HEK293T (cell line): ENCODE measurements around the gene FNDC1.

Source experiments
- CTCF ChIA-PET: fragments of 350-600 bp; formaldehyde crosslinking; extraction: SDS; loops from one replicate; lab custom pipeline; 2021; ENCODE audit warnings: antibody characterized with exemption, inconsistent platforms; lab: Yijun Ruan, JAX
- POLR2A ChIA-PET: fragments of 350-600 bp; formaldehyde crosslinking; extraction: SDS; loops from one replicate; lab custom pipeline; 2020; ENCODE audit warnings: antibody characterized with exemption, inconsistent platforms; lab: Yijun Ruan, JAX
- DNase-seq: peaks from one replicate; pipeline ENCODE4 v3.0.0; 2012; ENCODE audit warnings: mixed read lengths; ENCODE audit errors: extremely low spot score
- ARNT ChIP-seq: fragments of 450-650 bp; IDR thresholded peaks from 2 replicates; pipeline ENCODE4 v1.6.1; 2017; ENCODE audit warnings: mild to moderate bottlenecking
- BHLHE40 ChIP-seq: fragments of 450-650 bp; IDR thresholded peaks from 2 replicates; pipeline ENCODE4 v1.6.1; 2016; ENCODE audit warnings: mild to moderate bottlenecking, moderate library complexity, borderline replicate concordance
- CTBP1 ChIP-seq: fragments of 450-650 bp; IDR thresholded peaks from 2 replicates; pipeline ENCODE4 v1.6.1; 2016; ENCODE audit warnings: borderline replicate concordance
- ELF4 ChIP-seq: fragments of 450-650 bp; IDR thresholded peaks from 2 replicates; pipeline ENCODE4 v1.6.1; 2017; ENCODE audit warnings: antibody characterized with exemption
- FOXA1 ChIP-seq: fragments of 450-650 bp; IDR thresholded peaks from 2 replicates; pipeline ENCODE4 v1.6.1; 2016; ENCODE audit warnings: mild to moderate bottlenecking
- FOXK2 ChIP-seq: fragments of 450-650 bp; IDR thresholded peaks from 2 replicates; pipeline ENCODE4 v1.6.1; 2016; ENCODE audit warnings: mild to moderate bottlenecking
- FOXM1 ChIP-seq: fragments of 450-650 bp; IDR thresholded peaks from 2 replicates; pipeline ENCODE4 v1.6.1; 2017; ENCODE audit warnings: mild to moderate bottlenecking, borderline replicate concordance
- HDGF ChIP-seq: fragments of 450-650 bp; IDR thresholded peaks from 2 replicates; pipeline ENCODE4 v1.6.1; 2017; ENCODE audit warnings: antibody characterized with exemption, borderline replicate concordance
- L3MBTL2 ChIP-seq: fragments of 450-650 bp; conservative IDR thresholded peaks from 2 replicates; pipeline ENCODE4 v1.6.1; 2016; ENCODE audit warnings: mild to moderate bottlenecking
- LEF1 ChIP-seq: fragments of 450-650 bp; IDR thresholded peaks from 2 replicates; pipeline ENCODE4 v1.6.1; 2017; ENCODE audit warnings: mild to moderate bottlenecking, borderline replicate concordance
- NFRKB ChIP-seq: fragments of 450-650 bp; IDR thresholded peaks from 2 replicates; pipeline ENCODE4 v1.6.1; 2016; ENCODE audit warnings: mild to moderate bottlenecking, moderate library complexity
- SP1 ChIP-seq: fragments of 450-650 bp; IDR thresholded peaks from 2 replicates; pipeline ENCODE4 v1.6.1; 2017
- SUZ12 ChIP-seq: fragments of 450-650 bp; IDR thresholded peaks from 2 replicates; pipeline ENCODE4 v1.6.1; 2016; ENCODE audit warnings: mild to moderate bottlenecking
- TARDBP ChIP-seq: fragments of 450-650 bp; IDR thresholded peaks from 2 replicates; pipeline ENCODE4 v1.6.1; 2016
- ZNF384 ChIP-seq: fragments of 450-650 bp; IDR thresholded peaks from 2 replicates; pipeline ENCODE4 v1.6.1; 2016
- TF ChIP-seq, protein P1 (sequence below): fragments of 450-650 bp; IDR thresholded peaks from 2 replicates; pipeline ENCODE4 v1.6.1; 2016

FNDC1 gene

DNA sequence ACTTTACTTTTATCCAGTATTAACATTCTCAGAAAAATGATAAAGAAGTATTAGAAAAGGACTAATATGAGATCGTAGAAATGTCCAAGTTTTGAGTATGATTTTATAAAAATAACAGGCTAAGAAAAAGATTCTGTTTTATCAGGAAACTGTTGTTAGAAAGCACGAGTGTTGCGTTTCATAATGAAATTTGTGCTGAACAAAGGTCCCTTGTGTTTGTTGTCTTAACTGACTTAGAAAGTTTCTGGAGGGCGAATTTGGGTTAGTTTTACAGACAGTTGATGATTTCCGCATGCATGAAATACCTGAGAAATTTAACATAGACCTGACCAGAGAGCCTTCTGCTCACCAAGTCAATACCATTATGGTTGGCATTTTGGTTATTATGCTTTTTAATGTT, 136.0 kb downstream of the FNDC1 start:
- DNase-seq: no peak
- TF ChIP-seq ELF4 (no peak), SUZ12 (no peak), NFRKB (no peak), HDGF (no peak)
- POLR2A ChIA-PET: no interaction called here
- CTCF ChIA-PET: no interaction called here

DNA sequence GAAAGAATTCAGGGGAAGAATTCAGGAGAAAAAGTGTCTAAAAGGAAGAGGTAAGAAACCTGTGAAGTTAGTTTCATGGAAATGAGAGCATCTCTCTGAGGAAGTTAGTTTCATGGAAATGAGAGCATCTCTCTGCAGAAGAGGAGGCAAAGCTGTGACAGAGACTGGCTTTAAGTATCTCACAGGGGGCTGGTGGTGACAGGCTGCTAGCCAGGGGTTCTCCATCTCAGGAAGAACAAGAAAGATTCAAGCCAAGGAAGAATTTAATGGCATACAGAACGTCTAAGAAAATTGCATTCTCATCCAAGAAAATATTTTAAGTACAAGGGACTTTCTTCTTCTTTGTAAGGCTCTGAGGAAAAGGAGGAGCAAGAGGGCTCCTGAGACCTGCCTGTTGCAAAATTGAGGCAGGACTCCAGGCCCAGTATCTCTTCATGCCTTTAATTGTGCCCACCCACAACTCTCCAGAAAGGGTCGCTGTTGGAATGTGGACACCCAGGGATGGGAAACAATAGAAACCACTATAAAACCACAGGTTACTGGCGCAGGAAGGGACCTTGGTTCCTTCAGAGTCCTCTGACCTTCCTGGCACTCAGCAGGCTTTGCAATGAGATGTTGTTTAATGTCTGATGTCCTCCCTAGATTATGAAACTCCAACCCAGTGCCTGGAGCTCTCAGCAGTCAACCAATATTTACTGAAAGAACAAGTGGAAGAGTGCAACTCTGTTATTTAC, 136.8 kb downstream of the FNDC1 start:
- ChIA-PET CTCF (interaction anchor here (0.8 kb wide), 1 partner anchor 110 kb away, joined by 5 read pairs; no protein-coding TSS in a partner anchor), POLR2A (no interaction called here)
- TF ChIP-seq SP1: no peak
- no peak for TF ChIP-seq FOXM1
- TF ChIP-seq FOXK2: no peak
- TF ChIP-seq NFRKB: no peak
- TF ChIP-seq CTBP1: no peak
- DNase-seq: no peak

DNA sequence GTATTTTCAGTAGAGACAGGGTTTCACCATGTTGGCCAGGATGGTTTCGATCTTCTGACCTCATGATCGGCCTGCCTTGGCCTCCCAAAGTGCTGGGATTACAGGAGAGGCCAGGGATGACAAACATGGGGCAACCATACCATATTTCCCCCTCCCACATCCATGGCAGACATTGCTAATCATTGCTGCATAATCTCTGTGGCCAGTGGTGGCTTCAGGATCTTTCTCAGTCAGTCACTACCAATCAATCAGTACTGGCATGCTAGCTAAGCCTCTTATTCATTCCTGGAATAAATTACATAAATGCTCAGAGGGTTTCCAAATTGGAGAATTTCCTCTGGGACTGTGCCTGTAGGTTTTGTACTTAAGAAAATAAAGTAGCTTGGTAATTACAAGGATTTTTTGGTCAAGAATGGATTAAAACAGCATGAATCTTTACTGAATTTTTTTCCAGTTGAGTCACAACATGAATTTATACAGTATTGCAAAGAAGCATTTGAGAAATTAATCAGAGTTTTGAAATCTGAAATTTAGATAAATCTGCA, 138.1 kb downstream of the FNDC1 start:
- CTCF ChIA-PET: interaction anchor here (0.6 kb wide), 1 partner anchor 1727 kb away, joined by 4 read pairs; no protein-coding TSS in a partner anchor
- TF ChIP-seq HDGF (no peak), SP1 (no peak), CTBP1 (no peak), LEF1 (no peak), L3MBTL2 (no peak), FOXA1 (no peak)
- TF ChIP-seq, protein P1, sequence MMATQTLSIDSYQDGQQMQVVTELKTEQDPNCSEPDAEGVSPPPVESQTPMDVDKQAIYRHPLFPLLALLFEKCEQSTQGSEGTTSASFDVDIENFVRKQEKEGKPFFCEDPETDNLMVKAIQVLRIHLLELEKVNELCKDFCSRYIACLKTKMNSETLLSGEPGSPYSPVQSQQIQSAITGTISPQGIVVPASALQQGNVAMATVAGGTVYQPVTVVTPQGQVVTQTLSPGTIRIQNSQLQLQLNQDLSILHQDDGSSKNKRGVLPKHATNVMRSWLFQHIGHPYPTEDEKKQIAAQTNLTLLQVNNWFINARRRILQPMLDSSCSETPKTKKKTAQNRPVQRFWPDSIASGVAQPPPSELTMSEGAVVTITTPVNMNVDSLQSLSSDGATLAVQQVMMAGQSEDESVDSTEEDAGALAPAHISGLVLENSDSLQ: no peak

DNA sequence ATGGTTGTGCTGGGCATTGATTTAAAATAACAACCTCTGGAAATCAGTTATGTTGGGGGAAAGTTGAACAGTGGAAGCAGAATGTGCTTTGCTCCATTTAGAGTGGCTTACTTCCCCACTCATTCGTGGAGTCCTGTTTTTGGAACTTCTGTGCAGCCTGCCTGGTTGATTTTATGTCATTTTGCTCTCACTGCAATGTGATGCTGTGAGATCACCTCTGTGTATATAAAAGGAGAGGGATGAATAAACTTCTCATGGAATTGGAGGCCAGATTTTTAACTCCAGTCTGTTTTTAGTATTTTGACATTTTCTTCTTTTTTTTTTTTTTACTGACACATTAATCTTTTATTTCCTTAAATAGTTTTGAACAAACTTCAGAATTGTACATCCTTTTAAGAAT, 139.0 kb downstream of the FNDC1 start:
- no peak for DNase-seq
- no peak for TF ChIP-seq ZNF384
- no peak for TF ChIP-seq ELF4
- TF ChIP-seq BHLHE40: no peak
- no peak for TF ChIP-seq LEF1
- no peak for TF ChIP-seq ARNT
- TF ChIP-seq HDGF: no peak
- no peak for TF ChIP-seq TARDBP
- TF ChIP-seq FOXA1: no peak
- TF ChIP-seq FOXK2: no peak
- TF ChIP-seq, protein P1: no peak
- no peak for TF ChIP-seq L3MBTL2
- no peak for TF ChIP-seq NFRKB
- TF ChIP-seq SUZ12: no peak
- no peak for TF ChIP-seq CTBP1
- TF ChIP-seq SP1: no peak
- no peak for TF ChIP-seq FOXM1
- CTCF ChIA-PET: no interaction called here
- POLR2A ChIA-PET: no interaction called here

More for the DNA sequence above, 138.1 kb downstream of the FNDC1 start:
- POLR2A ChIA-PET: no interaction called here
- DNase-seq: no peak

DNA sequence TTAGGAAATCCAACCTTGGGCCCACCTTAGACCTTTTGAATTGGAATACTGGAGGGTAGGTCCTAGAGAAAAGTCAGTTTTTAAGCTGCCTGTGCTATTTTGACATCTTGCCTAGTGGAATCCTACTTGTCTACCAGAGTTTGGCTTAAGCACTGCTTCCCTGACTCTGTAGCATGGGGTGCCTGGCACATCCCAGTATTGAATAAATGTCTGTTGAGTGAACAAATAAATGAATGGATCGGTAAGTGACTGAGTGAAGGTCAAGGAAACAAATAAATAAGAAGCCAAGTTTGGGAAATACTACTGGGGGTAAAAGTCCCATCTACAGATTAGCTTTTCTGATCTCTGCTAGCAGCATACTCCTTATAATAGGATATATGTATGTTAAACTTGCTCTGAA, 140.5 kb downstream of the FNDC1 start:
- POLR2A ChIA-PET: no interaction called here
- no peak for DNase-seq
- CTCF ChIA-PET: no interaction called here
- TF ChIP-seq CTBP1 (no peak), FOXM1 (no peak), ELF4 (no peak), SUZ12 (no peak), L3MBTL2 (no peak), BHLHE40 (no peak), SP1 (no peak), ARNT (no peak), HDGF (no peak), ZNF384 (no peak), LEF1 (no peak), NFRKB (no peak), TARDBP (no peak)
- TF ChIP-seq, protein P1: no peak

DNA sequence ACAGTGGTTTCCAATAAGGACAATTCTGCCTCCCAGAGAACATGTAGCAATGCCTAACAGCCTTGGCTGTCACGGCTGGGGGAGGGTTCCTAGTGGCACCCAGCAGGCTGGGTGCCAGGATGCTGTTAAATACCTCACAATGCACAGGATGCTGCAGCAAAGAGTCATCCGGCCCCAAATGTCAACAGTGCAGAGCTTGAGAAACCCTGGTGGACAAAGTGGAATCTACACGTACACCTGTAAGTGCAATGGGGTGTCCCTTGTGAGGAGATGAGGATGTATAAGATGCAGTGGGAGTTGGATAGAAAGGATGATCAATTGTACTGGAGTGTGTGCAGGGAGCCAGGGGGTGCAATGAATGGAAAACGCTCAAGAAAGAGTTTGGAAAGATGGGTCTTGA, 142.4 kb downstream of the FNDC1 start:
- DNase-seq: no peak
- POLR2A ChIA-PET: no interaction called here
- CTCF ChIA-PET: no interaction called here
- TF ChIP-seq LEF1: no peak
- no peak for TF ChIP-seq FOXA1
- no peak for TF ChIP-seq BHLHE40
- TF ChIP-seq TARDBP: no peak
- TF ChIP-seq, protein P1: no peak
- no peak for TF ChIP-seq FOXM1
- no peak for TF ChIP-seq ZNF384
- no peak for TF ChIP-seq NFRKB
- no peak for TF ChIP-seq CTBP1
- no peak for TF ChIP-seq SP1
- no peak for TF ChIP-seq HDGF
